NCI-H1436 (cell line): ENCODE data around the gene SLC6A11.

ENCODE experiments used
- DNase-seq: peaks from one replicate; lab custom pipeline; 2025; lab: John Stamatoyannopoulos, UW

The SLC6A11 gene

DNA sequence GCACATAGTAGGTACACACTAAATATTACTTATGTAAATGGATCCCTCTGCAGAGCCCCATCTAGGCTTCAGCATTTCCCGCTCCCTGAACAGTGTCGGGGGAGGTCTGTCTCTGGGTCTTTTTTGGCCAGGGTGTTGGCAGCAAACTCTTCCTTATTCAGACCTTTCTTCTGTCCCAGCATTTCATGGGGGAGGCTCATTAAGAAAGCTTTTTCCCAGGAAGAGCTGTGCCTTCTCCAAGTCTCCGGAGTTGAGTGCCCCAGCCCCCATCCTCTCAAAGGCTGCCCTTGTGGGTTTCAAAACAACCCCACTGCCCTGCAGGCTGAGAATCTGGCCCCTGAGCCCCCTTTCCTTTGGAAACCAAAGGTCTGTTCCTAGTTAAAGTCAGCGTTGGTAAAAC lies 25.1 kb downstream of the SLC6A11 start:
- DNase-seq = no peak

GRCh38 chr3:10843378-10843777 lies 27.4 kb downstream of the SLC6A11 start:
- no peak for DNase-seq

- DNase-seq = no peak
Observed at GRCh38 chr3:10845001-10845761, 29.2 kb downstream of the SLC6A11 start.

DNA sequence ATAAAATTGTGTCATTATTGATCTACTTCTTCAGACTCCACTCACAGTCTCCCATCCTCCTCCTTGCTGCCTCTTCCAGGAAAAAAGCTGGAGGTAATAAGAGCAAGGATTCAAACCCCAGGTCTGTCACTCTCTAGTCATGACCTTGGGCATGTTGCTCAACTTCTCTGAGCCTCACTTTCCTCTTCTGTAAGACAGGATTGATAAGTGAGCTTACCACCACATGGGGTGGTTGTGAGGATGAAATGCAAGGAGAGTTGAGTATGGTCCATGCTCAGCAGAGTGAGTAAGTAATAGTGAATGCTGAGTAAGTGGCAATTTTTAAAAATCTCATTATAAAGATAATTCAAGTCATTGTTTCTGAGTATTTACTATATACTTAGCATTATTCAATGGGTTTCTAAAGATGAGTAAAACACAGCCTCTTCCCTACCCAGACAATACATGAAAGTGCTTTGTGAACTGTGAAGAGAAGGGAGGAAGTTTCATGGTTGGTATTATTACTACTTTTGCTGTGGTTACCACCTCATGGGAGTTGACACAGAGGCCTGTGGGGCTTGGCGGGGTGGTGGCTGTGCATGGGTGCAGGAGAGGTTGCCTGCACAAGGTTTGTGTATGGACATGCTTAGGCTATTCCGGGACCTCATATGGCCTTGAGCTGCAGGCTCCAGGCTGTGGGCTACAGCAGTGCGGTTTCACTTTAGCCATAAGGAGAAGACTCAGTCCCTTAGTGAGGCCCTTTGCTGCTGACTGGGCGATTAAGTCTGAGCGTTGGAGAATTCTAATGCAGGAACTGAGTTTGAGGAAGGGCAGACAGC lies 30.0 kb downstream of the SLC6A11 start:
- no peak for DNase-seq

DNA sequence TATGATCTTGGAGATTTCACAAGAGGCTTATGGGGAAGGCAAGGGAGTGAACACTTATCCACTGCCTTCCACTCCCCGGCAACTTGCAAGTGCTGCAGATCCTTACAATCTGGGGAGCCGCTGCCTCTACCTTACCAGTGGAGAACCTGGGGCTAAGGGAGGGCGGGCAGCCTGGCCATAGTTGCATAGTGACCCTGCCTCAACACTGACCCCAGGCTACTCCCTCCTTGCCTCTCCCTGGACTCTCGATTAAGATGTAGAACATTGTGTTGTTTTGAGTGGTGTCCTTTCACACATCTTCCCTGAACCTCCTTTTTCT lies 30.6 kb downstream of the SLC6A11 start:
- DNase-seq = no peak

GRCh38 chr3:10848261-10848660 lies 32.2 kb downstream of the SLC6A11 start:
- no peak for DNase-seq

- DNase-seq = no peak
Observed at GRCh38 chr3:10852066-10852808, 36.2 kb downstream of the SLC6A11 start.

DNA sequence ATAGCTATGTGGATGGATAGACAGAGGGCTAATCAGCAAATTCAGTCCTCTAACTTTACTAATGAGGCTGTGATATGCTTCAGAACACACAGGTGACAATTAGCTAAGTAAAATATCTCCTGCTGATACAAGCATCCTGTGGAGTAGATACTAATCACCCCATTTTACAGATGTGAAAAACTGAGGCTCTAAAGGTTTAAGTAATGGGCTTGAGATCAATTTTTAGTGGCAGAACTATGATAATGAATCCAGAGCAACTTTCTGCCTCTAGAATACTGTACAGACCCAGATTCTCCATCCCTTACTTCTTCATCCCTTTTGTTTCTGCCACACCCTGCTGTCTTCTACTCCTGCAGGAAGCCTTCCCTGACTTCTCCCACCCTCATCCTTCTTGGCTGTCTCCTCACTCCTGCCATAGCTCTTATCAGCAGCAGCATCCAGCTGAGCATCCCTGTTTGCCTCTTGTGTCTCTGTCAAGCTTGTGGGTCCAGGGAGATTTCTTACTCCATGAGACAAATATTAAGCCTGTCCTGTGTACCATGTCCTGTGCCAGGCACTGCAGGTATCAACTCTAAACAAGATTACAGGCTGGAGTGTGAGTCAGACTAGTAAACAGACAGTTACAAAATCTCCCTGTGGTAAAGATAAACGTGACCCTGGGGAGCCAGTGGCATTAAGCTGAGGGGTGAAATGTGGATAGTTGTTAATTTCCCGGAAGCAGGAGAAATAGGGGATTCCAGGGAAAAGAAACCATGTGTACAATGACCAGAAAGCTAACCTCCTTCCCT lies 39.2 kb downstream of the SLC6A11 start:
- no peak for DNase-seq

DNA sequence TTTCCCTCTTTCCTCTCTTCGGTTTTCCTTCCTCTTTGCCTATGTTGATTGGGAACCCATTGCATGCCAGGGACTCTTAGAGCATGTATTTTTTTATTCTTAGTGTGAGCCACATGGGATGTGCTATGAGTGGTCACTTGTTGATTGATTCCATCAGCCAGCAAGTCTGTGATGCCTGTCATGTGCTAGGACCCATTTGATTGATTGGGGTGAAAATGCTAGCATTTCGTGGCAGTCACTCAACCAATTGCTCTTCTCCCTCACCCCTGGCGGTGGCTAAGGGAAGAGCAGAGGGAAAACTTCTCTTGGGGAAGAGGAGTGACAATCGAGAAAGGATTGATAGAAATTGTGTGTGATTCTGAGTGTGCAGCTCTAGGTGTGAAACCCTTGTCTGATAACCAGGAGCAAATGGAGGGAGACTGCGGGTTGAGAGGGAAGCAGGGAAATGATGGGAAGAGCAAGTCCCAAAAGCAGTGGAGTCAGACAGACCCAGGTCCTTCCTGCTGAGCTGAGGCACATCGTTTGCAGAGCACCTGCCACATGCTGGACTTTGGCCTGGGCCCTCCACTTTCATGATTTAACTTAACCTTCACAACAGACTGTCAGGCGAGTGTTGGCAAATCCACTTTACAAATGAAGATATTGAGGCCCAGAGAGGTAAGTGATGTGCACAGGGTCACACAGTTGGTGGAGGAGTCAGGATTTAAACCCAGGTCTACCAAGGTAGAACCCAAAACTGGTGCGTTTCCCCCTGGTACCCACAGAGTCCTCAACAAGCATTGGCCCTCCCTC lies 40.0 kb downstream of the SLC6A11 start:
- no peak for DNase-seq

DNA sequence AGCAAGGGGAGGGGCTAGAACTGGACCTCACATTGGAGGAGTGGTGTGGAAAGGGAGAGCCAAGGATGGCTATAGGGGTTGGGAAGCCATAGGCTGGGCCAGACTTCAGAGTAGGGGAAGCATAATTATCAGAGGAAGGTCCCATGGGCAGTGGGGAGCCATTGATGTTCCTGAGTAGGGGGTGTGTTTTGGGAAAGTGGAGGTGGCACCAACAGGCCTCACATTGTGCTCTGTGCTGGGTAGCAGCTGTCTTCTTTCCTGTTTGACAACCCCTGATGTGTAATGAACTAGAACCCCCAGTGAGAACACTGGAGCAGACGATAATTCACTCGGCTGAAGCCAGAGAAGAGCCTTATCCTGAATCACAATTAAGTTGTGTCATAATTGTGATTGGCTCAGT lies 41.2 kb downstream of the SLC6A11 start:
- no peak for DNase-seq

DNA sequence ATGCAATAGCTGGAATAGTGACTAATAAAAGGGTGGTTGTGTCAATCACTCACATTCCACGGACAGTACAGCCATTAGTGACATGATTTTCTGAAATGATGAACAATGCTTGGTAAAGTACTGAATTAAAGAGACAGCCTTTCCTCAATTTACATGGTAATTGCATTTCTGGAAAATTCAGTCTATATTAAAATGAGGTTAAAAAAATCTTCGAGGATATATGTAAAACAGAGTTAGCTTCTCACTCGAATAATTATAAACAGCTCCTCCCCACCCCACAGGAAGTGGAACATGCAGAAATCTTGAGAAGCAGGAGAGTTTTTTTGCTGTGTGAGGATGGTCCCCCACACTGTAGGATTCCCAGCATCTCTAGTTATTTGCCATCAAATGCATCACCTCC lies 42.1 kb downstream of the SLC6A11 start:
- DNase-seq = no peak

DNA sequence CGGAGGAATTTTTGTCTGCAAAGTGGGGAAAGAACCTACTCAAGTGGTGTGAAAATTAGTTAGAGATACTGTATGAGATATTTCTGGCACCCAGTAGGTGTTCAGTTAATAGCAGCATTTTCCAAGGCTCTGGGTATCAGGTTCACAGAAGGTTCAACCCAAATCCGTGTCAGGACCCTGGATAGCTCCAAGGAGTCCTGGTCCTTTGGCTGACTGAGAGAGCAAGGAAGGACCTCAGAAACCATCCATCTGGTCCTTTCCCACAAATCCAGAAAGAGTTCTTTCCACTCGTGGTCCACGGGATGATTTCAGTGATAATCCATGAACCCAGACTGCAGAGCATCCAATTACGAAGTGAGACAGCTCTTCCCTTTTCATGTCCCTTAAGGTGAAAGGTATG lies 51.4 kb downstream of the SLC6A11 start:
- no peak for DNase-seq

DNA sequence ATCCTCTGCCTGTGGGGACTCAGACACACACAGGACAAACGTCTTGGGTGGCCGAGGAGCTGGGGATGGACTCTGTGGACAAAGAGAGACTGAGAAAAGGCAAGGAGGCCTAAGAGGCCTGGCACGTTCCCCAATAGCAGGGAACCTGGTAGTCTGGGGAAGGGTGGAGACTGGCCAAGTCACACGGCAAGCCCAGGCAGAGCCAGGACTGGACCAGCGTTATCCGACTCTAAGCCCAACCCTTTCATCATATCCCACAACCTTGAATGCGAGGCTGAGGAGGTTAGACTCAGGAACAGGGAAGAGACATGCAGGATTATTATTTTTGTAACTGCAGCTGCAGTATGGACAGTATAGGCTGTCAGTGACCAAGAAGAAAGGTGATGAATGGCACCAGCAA lies 53.4 kb downstream of the SLC6A11 start:
- DNase-seq = no peak

GRCh38 chr3:10870296-10870695 lies 54.3 kb downstream of the SLC6A11 start:
- DNase-seq = no peak

DNA sequence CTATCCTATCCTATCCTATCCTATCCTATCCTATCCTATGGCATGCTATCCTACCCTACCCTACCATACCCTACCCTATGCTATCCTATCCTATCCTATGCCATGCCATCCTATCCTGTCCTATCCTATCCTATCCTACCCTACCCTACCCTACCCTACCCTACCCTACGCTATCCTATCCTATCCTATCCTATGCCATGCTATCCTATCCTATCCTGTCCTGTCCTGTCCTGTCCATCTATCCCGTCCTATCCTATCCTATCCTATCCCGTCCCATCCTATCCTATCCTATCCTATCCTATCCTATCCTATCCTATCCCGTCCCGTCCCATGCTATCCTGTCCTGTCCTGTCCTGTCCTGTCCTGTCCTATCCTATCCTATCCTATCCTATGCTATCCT lies 57.4 kb downstream of the SLC6A11 start:
- no peak for DNase-seq

DNA sequence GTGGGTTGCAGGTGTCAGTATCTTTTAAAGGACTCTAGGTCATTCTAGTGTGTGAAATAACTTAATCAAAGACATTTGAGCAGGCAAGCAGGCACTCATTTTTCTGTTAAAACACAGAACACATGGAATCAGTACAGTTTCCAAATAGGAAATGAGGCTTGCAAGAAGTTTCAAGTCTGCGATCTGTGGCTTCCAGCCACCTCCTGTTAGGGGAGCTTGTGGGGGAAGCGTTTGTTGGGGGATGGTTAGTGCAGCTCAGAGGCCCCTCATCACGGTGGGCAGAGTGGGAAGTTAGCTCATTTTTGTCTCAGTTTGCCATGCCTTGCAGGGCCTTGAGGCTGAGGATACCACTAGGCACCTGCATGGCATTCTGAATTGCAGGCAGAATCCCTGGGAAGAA lies 59.9 kb downstream of the SLC6A11 start:
- no peak for DNase-seq

DNA sequence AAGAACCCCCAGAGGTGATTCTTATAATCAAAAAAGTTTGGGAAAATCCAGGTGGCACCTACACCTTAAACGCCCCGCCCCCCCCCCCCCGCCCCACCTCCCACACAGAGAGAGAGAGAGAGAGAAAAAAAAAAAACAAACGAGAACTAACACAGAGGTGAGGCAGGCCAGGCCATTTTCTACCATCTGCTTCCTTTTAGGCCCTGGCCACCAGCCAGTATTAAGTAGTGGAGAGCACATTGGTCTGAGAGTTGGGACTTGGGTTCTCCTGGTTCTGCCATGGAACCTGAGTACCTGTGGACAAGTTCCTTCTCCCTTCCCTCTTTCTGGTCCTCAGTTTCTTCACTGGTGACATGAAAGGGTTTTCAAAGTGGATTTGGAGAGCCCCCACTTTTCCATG lies 60.6 kb downstream of the SLC6A11 start:
- no peak for DNase-seq

- no peak for DNase-seq
Observed at GRCh38 chr3:10882851-10883250, 66.8 kb downstream of the SLC6A11 start.

DNA sequence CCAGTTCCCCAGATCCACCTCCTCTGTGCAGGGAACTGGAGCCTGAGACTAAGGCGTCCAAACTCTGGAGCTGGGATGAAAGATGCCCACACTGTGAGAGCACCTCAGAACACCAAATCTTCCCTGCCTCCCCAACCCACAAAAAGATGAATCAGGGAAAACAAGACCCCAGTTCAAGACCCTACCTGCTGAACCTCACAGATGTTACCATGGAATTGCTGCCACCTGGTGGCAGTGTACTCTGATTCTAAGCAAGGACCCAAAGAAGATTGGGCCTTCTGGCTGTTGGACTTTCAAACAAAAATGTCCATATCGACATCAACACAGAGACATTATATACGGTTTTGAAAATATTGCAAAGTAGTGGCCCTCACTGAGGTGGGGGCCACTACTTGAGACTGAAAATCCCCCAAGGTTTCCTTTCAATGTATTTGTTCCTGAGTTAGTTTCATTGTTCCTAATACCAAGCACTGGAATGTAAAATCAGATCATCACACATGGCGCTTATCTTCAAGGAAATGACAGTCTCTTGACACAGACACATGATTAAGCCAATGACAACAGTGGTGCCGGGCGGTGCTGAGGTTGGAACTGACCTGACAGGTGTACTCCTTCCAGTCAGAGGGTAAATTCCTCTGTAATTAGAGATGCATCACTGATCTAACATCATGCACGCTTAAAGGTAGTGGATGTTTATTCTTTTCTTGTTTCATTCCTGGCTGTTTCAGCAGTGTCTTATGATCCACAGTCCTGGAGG lies 67.6 kb downstream of the SLC6A11 start:
- DNase-seq = no peak

- DNase-seq = no peak
Observed at GRCh38 chr3:10887015-10887414, 71.0 kb downstream of the SLC6A11 start.
